Stimulated activated CD8-positive, alpha-beta memory T cell treated with anti-CD3 and anti-CD28 coated beads, Interleukin-15, amount 100 ng/mL, for 24 hours (primary cell): ENCODE measurements around the gene SAMD4B.
"Not testable (repeated sequence)": the region's sequence is repeated elsewhere in the genome, so short reads cannot be mapped to it uniquely, and the experiment has no call there.

Experiments used
- DNase-seq: peaks from one replicate; pipeline ENCODE4 v3.0.0-alpha.2; 2020; ENCODE audit warnings: low read depth

The SAMD4B gene

GRCh38 chr19:39365531-39365930, 23.3 kb downstream of the SAMD4B start:
- DNase-seq = no peak

- no peak for DNase-seq
These were observed 27.0 kb downstream of the SAMD4B start for GRCh38 chr19:39369200-39369599.

- no peak for DNase-seq
These were observed 28.5 kb downstream of the SAMD4B start for GRCh38 chr19:39370735-39371134.

GRCh38 chr19:39372047-39372802, 30.0 kb downstream of the SAMD4B start:
- no peak for DNase-seq

- DNase-seq = no peak
These were observed 30.7 kb downstream of the SAMD4B start for GRCh38 chr19:39372941-39373340.

GRCh38 chr19:39375929-39376328, 33.7 kb downstream of the SAMD4B start:
- no peak for DNase-seq

GRCh38 chr19:39377373-39378362, 35.4 kb downstream of the SAMD4B start:
- no peak for DNase-seq

GRCh38 chr19:39379366-39379765, 37.1 kb downstream of the SAMD4B start:
- DNase-seq = not testable (repeated sequence)

- no peak for DNase-seq
These were observed 37.7 kb downstream of the SAMD4B start for GRCh38 chr19:39379865-39380396.

- no peak for DNase-seq
These were observed 38.6 kb downstream of the SAMD4B start for GRCh38 chr19:39380521-39381502.

- no peak for DNase-seq
These were observed 39.8 kb downstream of the SAMD4B start for GRCh38 chr19:39381910-39382611.

- no peak for DNase-seq
These were observed 41.0 kb downstream of the SAMD4B start for GRCh38 chr19:39382991-39383828.

- no peak for DNase-seq
These were observed 42.8 kb downstream of the SAMD4B start for GRCh38 chr19:39384839-39385568.

GRCh38 chr19:39385629-39386411, 43.6 kb downstream of the SAMD4B start:
- no peak for DNase-seq

GRCh38 chr19:39386557-39386956, 44.3 kb downstream of the SAMD4B start:
- DNase-seq = no peak

- no peak for DNase-seq
These were observed 46.4 kb downstream of the SAMD4B start for GRCh38 chr19:39388657-39389056.

GRCh38 chr19:39389631-39390414, 47.6 kb downstream of the SAMD4B start:
- no peak for DNase-seq

GRCh38 chr19:39390451-39390750, 48.2 kb downstream of the SAMD4B start:
- DNase-seq = no peak
